Activated naive CD8-positive, alpha-beta T cell treated with anti-CD3 and anti-CD28 coated beads, Interleukin-2, amount 50 U/mL, for 24 hours (primary cell): ENCODE results near the gene AGPAT2.

Source experiments
- ATAC-seq: fragments of 150-1000 bp; cut with Tn5 transposase; one replicate; pipeline ENCODE4 v1.10.0; 2021
- DNase-seq: peaks from one replicate; pipeline ENCODE4 v3.0.0; 2021
- H3K27ac Mint-ChIP-seq: one replicate; pipeline ENCODE4 v1.8.0; 2021; ENCODE audit warnings: mild to moderate bottlenecking, mixed read lengths
- H3K27me3 Mint-ChIP-seq: one replicate; pipeline ENCODE4 v1.8.0; 2021; ENCODE audit warnings: mixed read lengths
- H3K36me3 Mint-ChIP-seq: one replicate; pipeline ENCODE4 v1.8.0; 2021; ENCODE audit warnings: low read depth, mixed read lengths
- H3K4me1 Mint-ChIP-seq: one replicate; pipeline ENCODE4 v1.8.0; 2021; ENCODE audit warnings: mixed read lengths
- H3K4me3 Mint-ChIP-seq: one replicate; pipeline ENCODE4 v1.8.0; 2021; ENCODE audit warnings: mild to moderate bottlenecking, moderate library complexity, mixed read lengths
- H3K9me3 Mint-ChIP-seq: one replicate; pipeline ENCODE4 v1.8.0; 2021; ENCODE audit warnings: mixed read lengths

AGPAT2 gene

GRCh38 chr9:136690104-136690805 lies 3.0 kb upstream of the AGPAT2 start:
- ATAC-seq, result no peak
- DNase-seq, result no peak
- Mint-ChIP-seq H3K27ac (no peak overlapping the region), H3K4me3 (no peak overlapping the region), H3K4me1 (peaks cover 4% of the 10 kb centered on the region), H3K27me3 (peaks cover 2% of the 10 kb centered on the region), H3K9me3 (no peaks in the 10 kb centered on the region), H3K36me3 (no peaks in the 10 kb centered on the region)

DNA sequence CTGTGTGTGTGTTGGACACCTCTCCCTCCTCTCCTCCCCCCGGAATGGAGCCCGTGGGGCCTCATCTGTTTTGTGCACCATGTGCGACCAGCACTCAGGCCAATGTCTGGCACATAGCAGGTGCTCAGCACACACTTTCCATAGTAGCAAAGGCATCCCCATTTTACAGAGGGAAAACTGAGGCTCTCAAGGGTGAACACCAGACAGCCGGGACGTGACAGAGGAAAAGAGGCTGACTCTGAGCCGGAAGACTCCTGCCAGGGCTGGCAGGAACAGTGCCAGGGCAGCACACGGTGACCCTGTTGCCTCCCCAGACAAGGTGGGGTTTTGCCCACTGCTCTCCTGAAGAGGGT lies 1.8 kb upstream of the AGPAT2 start:
- Mint-ChIP-seq H3K4me1 (peaks cover 4% of the 10 kb centered on the region), H3K27me3 (peaks cover 2% of the 10 kb centered on the region), H3K4me3 (no peak overlapping the region), H3K9me3 (no peaks in the 10 kb centered on the region), H3K27ac (no peak overlapping the region), H3K36me3 (no peaks in the 10 kb centered on the region)
- no peak for ATAC-seq
- no peak for DNase-seq

DNA sequence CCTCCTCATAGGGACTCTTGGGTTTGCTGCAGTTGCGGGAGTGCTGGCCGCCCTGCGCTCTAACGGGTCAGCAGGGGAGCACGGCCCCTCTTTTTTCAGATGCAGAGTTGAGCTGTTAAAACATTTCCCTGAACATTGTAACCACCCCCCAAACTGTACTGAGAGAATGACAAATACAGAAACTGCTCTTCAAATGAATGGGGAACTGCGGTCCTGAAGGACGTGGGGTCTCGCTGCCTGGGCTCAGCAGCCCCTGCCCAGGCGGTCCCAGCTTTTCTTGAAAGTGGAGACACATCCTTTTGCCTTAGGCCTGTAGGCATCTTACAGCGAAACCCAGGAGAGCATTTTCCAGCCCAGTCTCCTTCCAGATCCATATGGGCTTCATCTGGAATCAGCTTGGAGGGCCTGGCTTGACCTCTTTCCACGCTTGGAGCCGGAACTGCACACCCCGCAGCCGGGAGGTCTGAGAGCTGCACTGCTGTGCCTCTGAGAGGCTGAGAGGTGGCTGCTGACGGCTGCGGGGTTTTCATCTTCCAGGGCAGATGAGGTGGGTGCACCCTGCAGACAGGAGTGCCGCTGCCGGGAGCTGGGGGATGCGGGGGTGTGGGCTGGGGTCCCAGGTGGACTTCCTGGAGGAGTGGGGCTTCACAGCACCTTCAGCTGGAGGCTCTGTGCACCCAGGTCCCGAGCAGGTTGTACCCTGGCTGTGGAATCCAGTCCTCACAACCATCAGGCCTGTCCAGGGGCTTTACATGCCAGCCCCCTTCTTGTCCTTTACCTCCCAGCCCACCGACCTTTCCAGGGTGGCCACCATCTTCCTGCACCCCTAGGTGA lies 1.2 kb upstream of the AGPAT2 start:
- H3K4me1 Mint-ChIP-seq, result peaks cover 4% of the 10 kb centered on the region
- peaks cover 2% of the 10 kb centered on the region for H3K27me3 Mint-ChIP-seq
- H3K27ac Mint-ChIP-seq, result no peak overlapping the region
- H3K4me3 Mint-ChIP-seq, result no peak overlapping the region
- H3K9me3 Mint-ChIP-seq, result no peaks in the 10 kb centered on the region
- no peaks in the 10 kb centered on the region for H3K36me3 Mint-ChIP-seq
- DNase-seq (no peak), ATAC-seq (no peak)

- no peak for ATAC-seq
- H3K27ac Mint-ChIP-seq, result no peak overlapping the region
- H3K9me3 Mint-ChIP-seq, result no peaks in the 10 kb centered on the region
- no peaks in the 10 kb centered on the region for H3K36me3 Mint-ChIP-seq
- no peak overlapping the region for H3K4me3 Mint-ChIP-seq
- H3K27me3 Mint-ChIP-seq, result peaks cover 2% of the 10 kb centered on the region
- DNase-seq, result no peak
- H3K4me1 Mint-ChIP-seq, result peaks cover 4% of the 10 kb centered on the region
Measured at GRCh38 chr9:136687721-136688223, 515 bp upstream of the AGPAT2 start.

DNA sequence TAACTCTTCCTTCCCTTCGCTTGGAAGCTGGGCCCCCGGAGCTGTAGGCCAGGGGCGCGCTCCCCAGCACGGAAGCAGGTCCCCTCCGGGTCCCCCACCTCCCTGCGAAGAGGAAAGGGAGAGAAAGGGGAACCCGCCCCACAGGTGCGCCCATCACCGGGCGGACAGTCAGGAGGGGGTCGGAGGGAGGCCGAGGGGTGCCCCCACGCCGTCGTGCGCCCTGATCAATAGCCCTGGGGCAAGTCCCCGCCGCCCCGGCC lies 793 bp downstream of the AGPAT2 start:
- Mint-ChIP-seq H3K4me3 (peak overlapping the region; percentile 70), H3K9me3 (no peaks in the 10 kb centered on the region), H3K27ac (no peak overlapping the region), H3K4me1 (peaks cover 4% of the 10 kb centered on the region), H3K27me3 (peaks cover 2% of the 10 kb centered on the region), H3K36me3 (no peaks in the 10 kb centered on the region)
- ATAC-seq (no peak), DNase-seq (no peak)

DNA sequence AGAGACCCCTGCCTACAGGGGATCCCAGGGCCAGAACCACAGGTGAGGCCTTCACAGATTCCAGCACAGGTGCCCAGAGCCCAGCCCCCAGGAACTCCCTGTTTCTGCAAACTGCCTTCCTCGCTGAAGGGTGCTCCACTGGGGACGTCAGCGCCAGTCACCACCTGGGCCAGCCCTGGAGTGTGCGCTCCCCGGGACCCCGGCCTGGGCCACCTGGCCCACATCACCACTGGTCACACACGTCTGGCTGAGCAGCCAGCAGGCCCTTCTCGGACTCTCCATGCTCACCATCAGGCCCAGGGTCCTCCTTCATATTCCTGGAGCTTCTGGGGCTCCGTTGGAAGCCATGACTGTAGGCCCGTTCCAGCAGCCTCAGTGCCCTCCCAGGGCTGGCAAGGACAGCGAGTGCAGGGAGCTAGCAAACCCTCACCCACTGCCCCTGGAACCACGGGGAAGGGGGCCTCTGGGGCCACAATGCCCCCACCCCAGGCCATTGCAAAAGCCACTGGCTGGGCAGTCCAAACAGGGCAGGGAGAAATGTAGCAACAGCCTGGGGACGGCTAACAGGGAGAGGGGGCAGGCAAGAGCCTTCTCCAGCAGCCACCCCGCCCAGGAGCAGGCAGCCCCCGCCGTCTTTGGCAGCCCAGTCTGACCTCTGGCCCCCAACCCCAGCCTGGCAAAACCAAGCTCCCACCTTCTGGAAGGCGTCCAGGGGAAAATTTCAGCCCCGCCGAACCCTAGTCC lies 1.3 kb downstream of the AGPAT2 start:
- Mint-ChIP-seq H3K4me1 (peaks cover 4% of the 10 kb centered on the region), H3K27ac (no peak overlapping the region), H3K4me3 (peak overlapping the region; percentile 70), H3K27me3 (peaks cover 2% of the 10 kb centered on the region), H3K9me3 (no peaks in the 10 kb centered on the region), H3K36me3 (no peaks in the 10 kb centered on the region)
- ATAC-seq (no peak), DNase-seq (no peak)

GRCh38 chr9:136685216-136685615 lies 2.0 kb downstream of the AGPAT2 start:
- ATAC-seq (no peak), DNase-seq (no peak)
- Mint-ChIP-seq H3K27me3 (peaks cover 2% of the 10 kb centered on the region), H3K9me3 (no peaks in the 10 kb centered on the region), H3K4me1 (peaks cover 4% of the 10 kb centered on the region), H3K27ac (no peak overlapping the region), H3K4me3 (peak overlapping the region; percentile 70), H3K36me3 (no peaks in the 10 kb centered on the region)

DNA sequence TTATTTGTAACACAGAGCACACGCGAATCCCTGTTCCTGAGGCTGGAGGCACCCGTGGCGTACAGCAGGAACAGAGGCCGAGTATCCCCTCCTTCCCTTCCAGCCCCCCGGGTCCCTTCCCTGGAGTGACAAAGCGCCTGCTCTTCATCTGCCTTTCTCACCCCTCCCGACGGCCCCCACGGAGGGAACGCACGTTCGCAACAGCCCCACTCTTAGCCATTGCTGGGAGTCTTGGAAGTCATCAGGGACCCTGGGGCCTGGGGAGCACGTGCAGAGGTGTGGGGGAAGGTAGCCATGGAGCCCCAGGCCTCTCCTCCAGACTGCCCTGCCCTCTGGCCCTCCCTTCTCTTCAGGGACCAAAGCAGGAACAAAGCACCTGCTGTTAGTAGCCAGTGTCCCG lies 2.5 kb downstream of the AGPAT2 start:
- Mint-ChIP-seq H3K4me1 (peaks cover 4% of the 10 kb centered on the region), H3K36me3 (no peaks in the 10 kb centered on the region), H3K27me3 (peaks cover 2% of the 10 kb centered on the region), H3K4me3 (no peak overlapping the region), H3K9me3 (no peaks in the 10 kb centered on the region), H3K27ac (no peak overlapping the region)
- no peak for ATAC-seq
- DNase-seq, result no peak

- Mint-ChIP-seq H3K4me1 (peaks cover 4% of the 10 kb centered on the region), H3K27me3 (peaks cover 2% of the 10 kb centered on the region), H3K27ac (no peak overlapping the region), H3K36me3 (no peaks in the 10 kb centered on the region), H3K4me3 (no peak overlapping the region), H3K9me3 (no peaks in the 10 kb centered on the region)
- ATAC-seq (no peak), DNase-seq (no peak)
Measured at GRCh38 chr9:136684339-136684738, 2.9 kb downstream of the AGPAT2 start.

GRCh38 chr9:136683755-136684154 lies 3.5 kb downstream of the AGPAT2 start:
- H3K36me3 Mint-ChIP-seq, result no peaks in the 10 kb centered on the region
- H3K9me3 Mint-ChIP-seq, result no peaks in the 10 kb centered on the region
- H3K4me3 Mint-ChIP-seq, result no peak overlapping the region
- peaks cover 4% of the 10 kb centered on the region for H3K4me1 Mint-ChIP-seq
- H3K27me3 Mint-ChIP-seq, result no peaks in the 10 kb centered on the region
- no peak overlapping the region for H3K27ac Mint-ChIP-seq
- no peak for DNase-seq
- no peak for ATAC-seq

- peaks cover 3% of the 10 kb centered on the region for H3K4me1 Mint-ChIP-seq
- no peak for DNase-seq
- no peaks in the 10 kb centered on the region for H3K9me3 Mint-ChIP-seq
- H3K4me3 Mint-ChIP-seq, result no peak overlapping the region
- ATAC-seq, result no peak
- H3K27ac Mint-ChIP-seq, result no peak overlapping the region
- H3K36me3 Mint-ChIP-seq, result no peaks in the 10 kb centered on the region
- H3K27me3 Mint-ChIP-seq, result no peaks in the 10 kb centered on the region
Measured at GRCh38 chr9:136683173-136683745, 4.0 kb downstream of the AGPAT2 start.

DNA sequence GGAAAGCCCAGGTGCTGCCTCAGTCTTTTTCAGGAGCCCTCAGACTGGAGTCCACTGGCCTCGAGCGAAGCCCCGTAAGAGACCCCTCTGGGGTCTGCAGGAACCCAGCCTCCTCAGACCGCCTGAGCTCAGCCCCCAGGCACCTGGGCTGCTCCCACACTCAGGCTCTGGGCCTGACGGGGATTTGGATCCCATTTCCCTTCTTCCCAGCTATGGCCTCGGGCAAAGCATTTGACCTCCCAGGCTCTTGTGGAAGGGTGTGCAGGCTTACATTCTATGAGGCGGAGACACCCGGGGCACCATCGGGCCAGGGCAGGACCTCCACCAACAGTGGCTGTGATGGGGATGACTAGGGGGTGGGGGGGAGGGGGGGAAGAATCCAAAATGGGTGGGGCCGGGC lies 4.5 kb downstream of the AGPAT2 start:
- Mint-ChIP-seq H3K4me1 (peaks cover 2% of the 10 kb centered on the region), H3K4me3 (no peak overlapping the region), H3K9me3 (no peaks in the 10 kb centered on the region), H3K27me3 (no peaks in the 10 kb centered on the region), H3K27ac (no peak overlapping the region), H3K36me3 (no peaks in the 10 kb centered on the region)
- ATAC-seq (no peak), DNase-seq (no peak)

DNA sequence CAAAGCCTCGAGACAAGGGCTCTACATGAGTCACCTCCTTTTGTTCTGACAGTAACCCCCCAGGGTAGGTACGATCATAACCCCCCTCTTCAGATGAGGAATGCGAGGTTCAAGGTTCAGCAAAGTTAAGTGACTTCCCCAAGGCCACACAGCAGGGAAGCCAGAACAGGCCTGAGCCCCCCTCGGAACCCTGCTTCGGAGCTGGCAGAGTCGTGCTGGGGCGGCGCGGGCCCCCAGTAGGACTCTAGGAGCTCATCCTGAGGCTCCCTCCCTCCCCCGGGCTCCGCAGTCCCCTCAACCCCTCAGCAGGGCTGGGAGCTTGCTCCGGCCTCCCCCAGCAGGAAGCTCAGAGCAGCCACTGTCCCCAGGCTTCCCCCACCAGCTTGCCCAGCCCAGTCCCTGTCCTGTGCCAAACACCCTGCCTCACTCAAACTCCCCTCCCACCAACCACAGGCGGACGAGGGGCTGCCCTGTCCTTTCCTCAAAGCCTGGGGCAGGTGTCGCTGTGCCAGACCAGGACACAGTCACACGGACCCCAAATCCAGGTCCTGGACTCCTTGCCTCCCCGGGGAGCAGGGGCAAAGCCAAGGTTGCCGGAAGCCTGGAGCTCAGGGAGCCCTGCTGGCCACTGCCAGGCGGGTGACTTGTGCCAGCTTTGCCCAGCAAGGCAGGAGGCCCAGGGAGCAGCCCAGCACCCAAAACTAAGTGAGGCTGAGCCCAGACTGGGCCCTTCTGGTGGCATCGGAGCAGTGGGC lies 5.1 kb downstream of the AGPAT2 start:
- no peaks in the 10 kb centered on the region for H3K27me3 Mint-ChIP-seq
- H3K36me3 Mint-ChIP-seq, result no peaks in the 10 kb centered on the region
- no peak for ATAC-seq
- no peaks in the 10 kb centered on the region for H3K9me3 Mint-ChIP-seq
- peaks cover 2% of the 10 kb centered on the region for H3K4me1 Mint-ChIP-seq
- no peak overlapping the region for H3K27ac Mint-ChIP-seq
- H3K4me3 Mint-ChIP-seq, result no peak overlapping the region
- DNase-seq, result no peak

GRCh38 chr9:136681029-136681428 lies 6.2 kb downstream of the AGPAT2 start:
- H3K36me3 Mint-ChIP-seq, result no peaks in the 10 kb centered on the region
- H3K4me1 Mint-ChIP-seq, result no peaks in the 10 kb centered on the region
- H3K4me3 Mint-ChIP-seq, result no peak overlapping the region
- no peak for DNase-seq
- H3K27me3 Mint-ChIP-seq, result no peaks in the 10 kb centered on the region
- H3K9me3 Mint-ChIP-seq, result no peaks in the 10 kb centered on the region
- no peak for ATAC-seq
- no peak overlapping the region for H3K27ac Mint-ChIP-seq
